Thymus (tissue), 11 donors: ENCODE data around the gene PROC. TPM values are rescaled to one million over a fixed set of nuclear protein-coding genes. Genes with fewer than 3 reads are reported as not detected.

Experiments used
- DNase-seq, 9 donors: peaks; one replicate each; pipeline ENCODE4 v3.0.0-alpha.2; 2013; ENCODE audit warnings: low spot score in 9 of 9, low read depth in 6 of 9, missing footprints in 1 of 9
- H3K27ac ChIP-seq, 2 donors: one replicate each; pipeline ENCODE4 v1.5.1; 2013; ENCODE audit warnings: control low read depth in 1 of 2, low read depth in 1 of 2, low read length in 1 of 2, mild to moderate bottlenecking in 1 of 2, moderate library complexity in 1 of 2
- H3K27me3 ChIP-seq, 2 donors: one replicate each; pipeline ENCODE4 v1.5.1; 2013; ENCODE audit warnings: low read length in 1 of 2; ENCODE audit not compliant: control insufficient read depth in 2 of 2, insufficient read depth in 1 of 2
- H3K36me3 ChIP-seq, 2 donors: one replicate each; pipeline ENCODE4 v1.5.1; 2013; ENCODE audit warnings: low read length in 1 of 2, mild to moderate bottlenecking in 1 of 2, moderate library complexity in 1 of 2; ENCODE audit not compliant: control insufficient read depth in 2 of 2, insufficient read depth in 2 of 2
- H3K4me1 ChIP-seq, 2 donors: one replicate each; pipeline ENCODE4 v1.5.1; 2013; ENCODE audit warnings: low read length in 2 of 2; ENCODE audit not compliant: control insufficient read depth in 2 of 2, insufficient read depth in 2 of 2
- H3K4me3 ChIP-seq, 2 donors: one replicate each; pipeline ENCODE4 v1.5.1; 2013; ENCODE audit warnings: low read length in 2 of 2, control low read depth in 1 of 2, mild to moderate bottlenecking in 1 of 2
- H3K9me3 ChIP-seq, 2 donors: one replicate each; pipeline ENCODE4 v1.5.1; 2013; ENCODE audit warnings: low read length in 1 of 2, mild to moderate bottlenecking in 1 of 2; ENCODE audit not compliant: control insufficient read depth in 2 of 2, insufficient read depth in 1 of 2
- WGBS: extraction: QIAGEN DNeasy Blood & Tissue Kit; methylation state at CpG from one replicate; pipeline ENCODE4 v1.1.7; 2013; 5-methylcytosine and 5-hydroxymethylcytosine counted together
- polyA plus RNA-seq: library from polyadenylated mRNA; stranded (reverse); fragments of 200-250 nt; gene quantifications from one replicate; pipeline ENCODE4 v1.2.3, GENCODE V29; 2013
- total RNA-seq: library from RNA; stranded (reverse); fragments of 120-200 nt; gene quantifications from one replicate; pipeline ENCODE4 v1.2.4, GENCODE V29; 2013
- donor health status: healthy.

The PROC gene
- total and polyA plus RNA-seq, 2 donors: 0.71 to 2.5 TPM

DNA sequence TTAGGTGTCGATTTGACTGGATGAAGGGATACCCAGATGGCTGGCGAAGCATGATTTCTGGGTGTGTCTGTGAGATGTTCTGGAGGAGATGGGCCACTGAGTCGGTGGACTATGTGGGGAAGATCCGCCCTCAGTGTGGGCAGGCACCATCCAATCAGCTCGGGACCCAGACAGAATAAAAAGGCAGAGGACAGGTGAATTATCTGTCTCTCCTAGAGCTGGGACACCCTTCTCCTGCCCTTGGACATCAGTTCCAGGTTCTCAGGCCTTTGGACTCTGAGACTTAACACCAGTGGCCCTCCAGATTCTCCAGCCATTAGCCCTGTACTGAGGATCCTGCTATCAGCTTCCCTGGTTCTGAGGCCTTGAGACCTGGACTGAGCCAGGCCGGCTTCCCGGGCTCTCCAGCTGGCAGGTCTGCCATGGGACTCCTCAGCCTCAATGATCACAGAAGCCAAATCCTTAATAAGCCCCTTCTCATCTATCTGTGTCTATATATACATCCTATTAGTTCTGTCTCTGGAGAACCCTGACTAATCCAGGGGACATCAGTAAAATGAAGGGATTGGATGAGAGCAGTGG, 11.7 kb downstream of the PROC start:
- WGBS: 82% methylated on average over 7 of the region's 7 CpGs
- no peak for DNase-seq
- H3K4me3 ChIP-seq: no peak overlapping the region
- H3K27ac ChIP-seq: no peak overlapping the region
- H3K27me3 ChIP-seq: no peaks in the 10 kb centered on the region
- no peaks in the 10 kb centered on the region for H3K36me3 ChIP-seq
- no peaks in the 10 kb centered on the region for H3K4me1 ChIP-seq
- H3K9me3 ChIP-seq: no peaks in the 10 kb centered on the region

DNA sequence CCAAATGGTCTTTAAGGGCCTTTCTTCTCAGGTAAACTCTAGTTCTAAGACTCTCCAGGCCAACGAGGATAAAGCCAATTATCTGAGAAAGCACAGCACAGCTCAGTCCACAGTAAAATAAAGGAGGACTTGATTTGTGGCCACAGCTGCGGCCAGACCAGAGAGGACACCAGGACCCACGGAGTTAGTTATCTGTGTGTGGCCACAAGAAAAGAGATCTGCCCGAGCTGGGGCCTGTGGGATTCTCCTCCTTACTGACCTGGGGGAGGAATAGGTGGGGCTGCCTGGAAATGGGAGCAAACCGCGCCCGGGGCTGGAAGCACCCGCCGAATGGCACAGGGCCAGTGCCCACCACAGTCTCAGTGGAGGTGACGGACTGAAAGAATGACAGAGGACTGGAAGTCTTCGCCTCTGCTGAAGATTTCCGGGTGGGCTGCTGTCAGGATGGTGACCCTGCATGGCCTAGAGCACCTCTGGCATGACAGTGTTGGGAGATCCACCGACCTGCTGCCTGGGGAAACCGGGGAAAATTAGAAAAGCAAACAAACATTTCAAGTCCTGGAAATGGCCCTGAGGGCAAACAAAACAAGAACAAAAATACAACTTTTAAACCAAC, 13.3 kb downstream of the PROC start:
- no peaks in the 10 kb centered on the region for H3K36me3 ChIP-seq
- no peaks in the 10 kb centered on the region for H3K27me3 ChIP-seq
- DNase-seq: no peak
- no peak overlapping the region for H3K4me3 ChIP-seq
- 88% methylated on average over 14 of the region's 14 CpGs for WGBS
- no peaks in the 10 kb centered on the region for H3K9me3 ChIP-seq
- no peak overlapping the region for H3K27ac ChIP-seq
- H3K4me1 ChIP-seq: no peaks in the 10 kb centered on the region

DNA sequence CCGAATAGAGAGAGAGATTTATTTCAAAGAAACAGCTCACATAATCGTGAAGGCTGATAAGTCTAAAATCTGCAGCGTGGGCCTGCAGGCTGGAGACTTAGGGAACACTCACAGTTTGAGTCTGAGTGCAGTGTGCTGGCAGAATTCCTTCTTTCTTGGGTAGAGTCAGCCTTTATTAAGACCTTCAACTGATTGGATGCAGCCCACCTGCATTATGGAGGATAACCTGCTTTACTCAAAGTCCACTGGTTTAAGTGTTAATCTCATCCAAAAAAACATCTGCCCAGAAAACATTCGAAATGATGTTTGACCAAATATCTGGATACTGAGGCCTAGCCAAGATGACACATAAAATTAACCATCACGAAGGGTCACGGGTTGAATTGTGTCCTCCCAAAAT, 16.3 kb downstream of the PROC start:
- Histone ChIP-seq H3K4me1 (no peaks in the 10 kb centered on the region), H3K4me3 (no peak overlapping the region), H3K36me3 (no peaks in the 10 kb centered on the region), H3K27me3 (no peaks in the 10 kb centered on the region), H3K27ac (no peak overlapping the region), H3K9me3 (peaks cover 0 to 2% of the 10 kb centered on the region in 2 donors)
- DNase-seq: no peak
- WGBS: 98% methylated on average over 6 of the region's 6 CpGs

DNA sequence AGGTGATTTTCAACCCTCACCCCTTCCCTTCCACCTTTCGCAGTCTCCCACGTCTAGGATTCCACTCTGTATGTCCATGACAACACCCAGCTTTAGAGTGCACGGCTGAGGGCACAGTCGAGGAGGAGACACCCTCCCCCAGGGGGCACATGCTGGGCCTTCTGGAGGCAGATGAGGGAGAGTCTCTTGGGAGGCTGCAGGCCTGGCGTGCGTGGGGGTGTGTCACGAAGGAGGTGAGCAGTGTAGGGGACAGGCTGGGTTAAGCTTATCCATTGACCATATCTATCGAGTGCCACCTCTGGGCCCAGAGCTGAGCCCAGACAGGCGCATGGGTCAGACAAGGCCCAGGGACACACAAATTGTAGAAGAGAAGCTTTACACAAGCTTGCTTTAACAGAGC, 18.8 kb downstream of the PROC start:
- no peak overlapping the region for H3K4me3 ChIP-seq
- H3K27ac ChIP-seq: no peak overlapping the region
- H3K9me3 ChIP-seq: peaks cover 0 to 2% of the 10 kb centered on the region in 2 donors
- no peaks in the 10 kb centered on the region for H3K36me3 ChIP-seq
- no peaks in the 10 kb centered on the region for H3K27me3 ChIP-seq
- no peak for DNase-seq
- WGBS: 96% methylated on average over 9 of the region's 9 CpGs
- H3K4me1 ChIP-seq: no peaks in the 10 kb centered on the region

DNA sequence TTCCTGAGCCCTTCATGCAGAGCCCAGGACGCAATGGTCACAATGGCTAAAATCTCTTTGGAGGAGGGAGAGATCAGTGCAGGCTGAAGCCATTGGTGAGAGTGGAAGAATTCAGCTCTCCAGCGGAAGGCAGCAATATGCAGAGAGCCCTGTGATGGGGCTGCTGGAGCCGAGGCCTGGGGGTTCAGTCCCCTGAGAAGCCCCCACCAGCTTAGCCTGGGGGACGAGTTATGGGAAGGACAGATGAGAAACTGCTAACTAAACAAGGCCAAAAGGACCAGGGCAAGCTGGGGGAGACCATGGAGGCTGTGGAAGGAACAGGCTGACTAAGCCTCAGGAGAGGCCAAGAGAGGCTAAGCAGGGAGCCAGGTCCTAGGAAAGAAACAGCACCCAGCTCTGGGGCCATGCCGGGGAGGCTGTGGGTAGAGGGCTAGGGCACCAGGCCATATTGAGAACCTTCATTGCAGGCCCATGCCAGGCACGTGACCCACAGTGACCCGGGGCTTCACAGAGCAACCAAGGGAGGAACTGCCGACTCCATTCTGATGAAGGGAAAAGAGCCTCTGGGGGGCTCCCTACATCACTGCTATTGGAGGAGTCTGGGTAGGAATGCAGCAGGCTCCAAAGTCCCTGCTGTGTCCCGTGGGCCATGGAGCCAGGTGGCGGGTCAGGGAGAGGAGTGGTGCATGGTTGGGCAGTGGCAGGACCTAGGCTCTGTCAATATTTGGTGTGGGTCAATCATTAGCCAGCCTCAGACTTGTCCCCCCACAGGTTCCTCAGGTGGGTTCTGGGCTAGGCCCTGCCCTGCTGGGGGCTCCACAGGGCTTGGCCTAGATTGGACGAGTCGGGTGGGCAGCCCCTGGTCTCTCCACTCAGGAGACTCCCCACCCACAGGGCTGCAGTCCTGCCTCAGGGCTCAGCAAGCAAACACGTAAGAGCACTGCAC, 19.8 kb downstream of the PROC start:
- no peaks in the 10 kb centered on the region for H3K27me3 ChIP-seq
- no peak overlapping the region for H3K27ac ChIP-seq
- no peak overlapping the region for H3K4me3 ChIP-seq
- H3K36me3 ChIP-seq: no peaks in the 10 kb centered on the region
- no peak for DNase-seq
- peaks cover 0 to 2% of the 10 kb centered on the region in 2 donors for H3K9me3 ChIP-seq
- H3K4me1 ChIP-seq: no peaks in the 10 kb centered on the region
- WGBS: 93% methylated on average over 13 of the region's 13 CpGs

DNA sequence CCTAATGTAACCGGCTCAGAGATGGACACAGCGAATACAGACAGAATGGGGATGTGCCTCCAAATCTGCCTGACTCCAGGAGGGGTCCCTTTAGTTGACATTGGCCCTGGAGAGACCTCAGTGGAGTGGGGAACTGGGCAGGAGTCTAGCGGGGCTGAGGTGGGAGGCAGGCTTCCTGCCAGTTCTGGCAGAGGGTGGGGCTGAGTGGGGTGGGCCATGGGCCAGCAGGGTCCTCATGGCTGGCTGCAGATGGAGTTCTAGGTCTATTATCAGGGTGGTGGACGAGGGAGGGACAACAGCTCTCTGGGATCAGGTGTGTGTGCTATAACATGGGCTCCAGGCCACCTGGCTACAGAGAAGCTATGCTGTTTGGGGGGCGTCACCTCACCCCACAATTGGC, 21.1 kb downstream of the PROC start:
- Histone ChIP-seq H3K27ac (no peak overlapping the region), H3K9me3 (peaks cover 0 to 4% of the 10 kb centered on the region in 2 donors), H3K4me1 (no peaks in the 10 kb centered on the region), H3K36me3 (no peaks in the 10 kb centered on the region), H3K4me3 (no peak overlapping the region), H3K27me3 (no peaks in the 10 kb centered on the region)
- no peak for DNase-seq
- WGBS: 95% methylated on average over 5 of the region's 5 CpGs

DNA sequence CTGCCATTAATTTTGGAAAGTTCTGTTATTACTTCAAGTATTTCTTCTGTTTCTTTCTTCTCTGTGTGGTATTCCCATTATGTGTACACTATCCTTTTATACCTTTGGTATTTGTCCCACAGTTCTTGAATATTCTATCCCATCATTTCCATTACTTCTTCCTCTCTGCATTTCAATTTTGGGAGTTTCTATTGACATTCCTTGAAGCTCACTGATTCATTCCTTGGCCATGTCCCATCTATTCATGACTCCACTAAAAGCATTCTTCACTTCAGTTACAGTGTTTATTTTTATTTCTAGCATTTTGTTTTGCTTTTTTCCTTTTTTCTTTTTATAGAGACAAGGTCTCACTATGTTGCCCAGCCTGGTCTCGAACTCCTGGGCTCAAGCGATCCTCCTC, 30.3 kb downstream of the PROC start:
- Histone ChIP-seq H3K36me3 (no peaks in the 10 kb centered on the region), H3K9me3 (peaks cover 0 to 2% of the 10 kb centered on the region in 2 donors), H3K4me1 (no peaks in the 10 kb centered on the region), H3K4me3 (no peak overlapping the region), H3K27me3 (no peaks in the 10 kb centered on the region), H3K27ac (no peak overlapping the region)
- WGBS: 99% methylated on average over 2 of the region's 2 CpGs
- no peak for DNase-seq

DNA sequence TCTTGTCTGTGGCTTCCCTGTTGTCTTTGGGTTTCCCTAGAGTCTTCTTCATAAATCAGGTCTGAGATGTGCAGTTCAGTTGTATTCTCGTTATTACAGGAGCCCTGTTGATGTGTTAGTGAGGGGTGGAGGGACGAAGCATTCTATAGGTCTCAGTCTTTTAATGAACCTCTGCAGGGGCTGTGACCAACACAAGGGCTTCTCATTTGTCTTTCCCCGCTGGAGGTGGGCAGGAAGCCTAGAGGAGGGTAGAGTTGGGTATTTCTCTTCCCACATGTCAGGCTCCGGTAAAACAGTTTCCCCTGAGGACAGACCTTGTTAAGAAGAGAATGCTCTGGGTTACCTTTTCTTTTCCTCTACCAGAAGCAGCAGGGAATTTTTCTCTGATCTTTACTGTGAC, 31.2 kb downstream of the PROC start:
- DNase-seq: no peak
- Histone ChIP-seq H3K9me3 (no peaks in the 10 kb centered on the region), H3K4me3 (no peak overlapping the region), H3K4me1 (no peaks in the 10 kb centered on the region), H3K36me3 (no peaks in the 10 kb centered on the region), H3K27ac (no peak overlapping the region), H3K27me3 (no peaks in the 10 kb centered on the region)
- WGBS: 98% methylated on average over 4 of the region's 4 CpGs

DNA sequence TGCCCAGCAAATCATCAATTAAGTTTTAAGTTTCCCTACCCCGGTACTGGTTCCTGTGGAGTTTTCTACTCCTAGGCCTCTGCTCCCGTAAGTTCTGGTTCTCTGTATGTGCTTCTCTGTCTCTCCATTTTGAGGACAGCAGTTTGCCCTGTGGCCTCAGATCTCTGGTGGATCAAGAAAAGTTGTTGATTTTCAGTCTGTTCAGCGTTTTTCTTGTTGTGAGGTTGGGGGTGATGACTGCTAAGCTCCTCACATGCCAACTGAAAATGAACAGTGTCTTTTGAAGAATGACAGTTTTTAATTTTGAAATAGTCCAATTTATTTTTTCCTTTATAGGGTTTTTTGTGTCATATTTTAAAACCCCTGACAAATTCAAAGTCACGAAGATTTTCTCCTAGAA, 31.7 kb downstream of the PROC start:
- no peak for DNase-seq
- Histone ChIP-seq H3K27ac (no peak overlapping the region), H3K4me3 (no peak overlapping the region), H3K36me3 (no peaks in the 10 kb centered on the region), H3K9me3 (no peaks in the 10 kb centered on the region), H3K27me3 (no peaks in the 10 kb centered on the region), H3K4me1 (no peaks in the 10 kb centered on the region)
- WGBS: 96% methylated on average over 4 of the region's 4 CpGs
